WTC11 (cell line): ENCODE data around the gene NLRP6. TPM values are rescaled to one million over a fixed set of nuclear protein-coding genes. Genes with fewer than 3 reads are reported as not detected.

ENCODE experiments used
- ATAC-seq: fragments of 200-7000 bp; cut with Tn5 transposase; 2 replicates; pipeline ENCODE4 v1.10.0; 2021; ENCODE audit warnings: mild to moderate bottlenecking, moderate library complexity
- CTCF ChIA-PET: fragments of 300-600 bp; sonication (Branson Sonifier 250); formaldehyde crosslinking; loops from one replicate; lab custom pipeline; 2021; ENCODE audit warnings: antibody characterized with exemption; lab: Charles Lee
- POLR2A ChIA-PET: fragments of 350-600 bp; sonication (Branson Sonifier 250); formaldehyde crosslinking; loops from one replicate; lab custom pipeline; 2021; ENCODE audit warnings: antibody characterized with exemption; lab: Charles Lee
- DNase-seq: peaks from one replicate; pipeline ENCODE4 v3.0.0; 2021; ENCODE audit warnings: low spot score
- H3K27ac Mint-ChIP-seq: 2 replicates; pipeline ENCODE4 v1.8.0; 2021; ENCODE audit warnings: mixed read lengths
- H3K27me3 Mint-ChIP-seq: 2 replicates; pipeline ENCODE4 v1.8.0; 2021; ENCODE audit warnings: low read depth, mild to moderate bottlenecking, moderate library complexity, mixed read lengths
- H3K36me3 Mint-ChIP-seq: 2 replicates; pipeline ENCODE4 v1.8.0; 2021; ENCODE audit warnings: mixed read lengths
- H3K4me1 Mint-ChIP-seq: 2 replicates; pipeline ENCODE4 v1.8.0; 2022; ENCODE audit warnings: mixed read lengths
- H3K4me3 Mint-ChIP-seq: 2 replicates; pipeline ENCODE4 v1.8.0; 2021; ENCODE audit warnings: mild to moderate bottlenecking, moderate library complexity, mixed read lengths
- H3K9me3 Mint-ChIP-seq: 2 replicates; pipeline ENCODE4 v1.8.0; 2021; ENCODE audit warnings: mixed read lengths
- ATF2 ChIP-seq: sonication (generic); formaldehyde crosslinking; IDR thresholded peaks from 2 replicates; pipeline ENCODE4 v1.8.1; 2022; ENCODE audit warnings: low read depth, missing genetic modification reagents, borderline replicate concordance
- CDX4 ChIP-seq: fragments of 250-450 bp; sonication (Bioruptor Pico); IDR thresholded peaks from 2 replicates; pipeline ENCODE4 v1.9.0; 2021; ENCODE audit warnings: moderate library complexity, mild to moderate bottlenecking, inconsistent platforms, borderline replicate concordance
- CTCF ChIP-seq: fragments of 200-600 bp; IDR thresholded peaks from 2 replicates; pipeline ENCODE4 v1.8.0; 2022; ENCODE audit warnings: antibody characterized with exemption
- ESRRA ChIP-seq: sonication (generic); formaldehyde crosslinking; IDR thresholded peaks from 2 replicates; pipeline ENCODE4 v1.8.1; 2022; ENCODE audit warnings: mild to moderate bottlenecking, missing genetic modification reagents, borderline replicate concordance
- FOXP4 ChIP-seq: sonication (generic); formaldehyde crosslinking; IDR thresholded peaks from 2 replicates; pipeline ENCODE4 v1.8.0; 2022; ENCODE audit warnings: mild to moderate bottlenecking, missing genetic modification reagents
- JUN ChIP-seq: sonication (generic); formaldehyde crosslinking; IDR thresholded peaks from 2 replicates; pipeline ENCODE4 v1.8.0; 2023; ENCODE audit warnings: mild to moderate bottlenecking, missing genetic modification reagents
- KAT7 ChIP-seq: sonication (generic); formaldehyde crosslinking; IDR thresholded peaks from 2 replicates; pipeline ENCODE4 v1.8.1; 2023; ENCODE audit warnings: missing genetic modification reagents, mild to moderate bottlenecking, borderline replicate concordance
- MAX ChIP-seq: sonication (generic); formaldehyde crosslinking; IDR thresholded peaks from 2 replicates; pipeline ENCODE4 v1.8.0; 2022; ENCODE audit warnings: mild to moderate bottlenecking, missing genetic modification reagents
- NR1H2 ChIP-seq: sonication (generic); formaldehyde crosslinking; IDR thresholded peaks from 2 replicates; pipeline ENCODE4 v1.9.0; 2021; ENCODE audit warnings: mild to moderate bottlenecking, moderate library complexity, missing genetic modification reagents
- NR3C1 ChIP-seq: sonication (generic); formaldehyde crosslinking; conservative IDR thresholded peaks from 2 replicates; pipeline ENCODE4 v1.8.1; 2023; ENCODE audit warnings: low read depth, mild to moderate bottlenecking, missing genetic modification reagents
- STAT6 ChIP-seq: sonication (generic); formaldehyde crosslinking; conservative IDR thresholded peaks from 2 replicates; pipeline ENCODE4 v1.8.1; 2023; ENCODE audit warnings: mild to moderate bottlenecking, low read depth, missing genetic modification reagents, moderate library complexity
- TEAD1 ChIP-seq: sonication (generic); formaldehyde crosslinking; IDR thresholded peaks from 2 replicates; pipeline ENCODE4 v1.8.0; 2022; ENCODE audit warnings: mild to moderate bottlenecking, missing genetic modification reagents
- TEAD4 ChIP-seq: sonication (generic); formaldehyde crosslinking; IDR thresholded peaks from 2 replicates; pipeline ENCODE4 v1.8.0; 2022; ENCODE audit warnings: mild to moderate bottlenecking, missing genetic modification reagents
- TP53 ChIP-seq: sonication (generic); formaldehyde crosslinking; IDR thresholded peaks from 2 replicates; pipeline ENCODE4 v1.8.1; 2023; ENCODE audit warnings: mild to moderate bottlenecking, missing genetic modification reagents
- USF2 ChIP-seq: sonication (generic); formaldehyde crosslinking; IDR thresholded peaks from 2 replicates; pipeline ENCODE4 v1.8.1; 2023; ENCODE audit warnings: mild to moderate bottlenecking, missing genetic modification reagents, moderate library complexity
- ZBTB43 ChIP-seq: sonication (generic); formaldehyde crosslinking; IDR thresholded peaks from 2 replicates; pipeline ENCODE4 v1.8.1; 2023; ENCODE audit warnings: mild to moderate bottlenecking, missing genetic modification reagents
- ZNF138 ChIP-seq: sonication (generic); formaldehyde crosslinking; conservative IDR thresholded peaks from 2 replicates; pipeline ENCODE4 v1.8.1; 2022; ENCODE audit warnings: mild to moderate bottlenecking, moderate library complexity, missing genetic modification reagents
- ZNF232 ChIP-seq: sonication (generic); formaldehyde crosslinking; IDR thresholded peaks from 2 replicates; pipeline ENCODE4 v1.8.0; 2022; ENCODE audit warnings: mild to moderate bottlenecking, missing genetic modification reagents
- ZNF396 ChIP-seq: fragments of 250-450 bp; sonication (Bioruptor Pico); IDR thresholded peaks from 2 replicates; pipeline ENCODE4 v1.8.0; 2021; ENCODE audit warnings: mild to moderate bottlenecking, moderate library complexity, borderline replicate concordance
- ZNF423 ChIP-seq: fragments of 250-450 bp; sonication (Bioruptor Pico); IDR thresholded peaks from 2 replicates; pipeline ENCODE4 v2.1.2; 2022; ENCODE audit warnings: mild to moderate bottlenecking, moderate library complexity
- total RNA-seq: library from RNA; stranded (reverse); gene quantifications from 3 replicates; pipeline ENCODE4 v1.2.3, GENCODE V29; 2021

NLRP6 gene
- total RNA-seq, 1 experiment from 2014 or later, result 0.09 TPM

- TF ChIP-seq ATF2 (CRISPR knock-in tag), result no peak
- no peak for TF ChIP-seq ZNF423 (CRISPR knock-in tag)
Observed at GRCh38 chr11:250740-251299, 27.4 kb upstream of the NLRP6 start (continued).

- Mint-ChIP-seq H3K4me3 (no peak overlapping the region), H3K36me3 (peaks cover 62% of the 10 kb centered on the region), H3K4me1 (peaks cover 6% of the 10 kb centered on the region; the same call in 1 of the 2 replicates)
- CTCF ChIA-PET, result interaction anchor here (0.9 to 4.5 kb wide), 34 partner anchors 8 to 227 kb away, joined by 3 to 96 read pairs (median 10); partner anchors contain the start of genes ANO9, BET1L, PGGHG and PSMD13
- TF ChIP-seq MAX (no peak), TEAD4 (CRISPR knock-in tag) (no peak), ZNF396 (no peak), KAT7 (no peak), NR3C1 (no peak), TP53 (no peak), TEAD1 (no peak), ESRRA (no peak), JUN (CRISPR knock-in tag) (no peak)
- TF ChIP-seq, all 79 proteins: peak for 0
- ATAC-seq (no peak), DNase-seq (no peak)
- Mint-ChIP-seq H3K27me3 (no peaks in the 10 kb centered on the region), H3K27ac (no peak overlapping the region), H3K9me3 (no peaks in the 10 kb centered on the region)
- POLR2A ChIA-PET, result interaction anchor here (1.4 to 1.9 kb wide), 2 partner anchors 38 to 104 kb away, joined by 6 to 9 read pairs; partner anchors contain the start of gene PGGHG
Observed at GRCh38 chr11:251550-251949, 26.7 kb upstream of the NLRP6 start.

GRCh38 chr11:252666-253065 is 25.5 kb upstream of the NLRP6 start:
- Mint-ChIP-seq H3K4me1 (peaks cover 6% of the 10 kb centered on the region; the same call in 1 of the 2 replicates), H3K27me3 (no peaks in the 10 kb centered on the region), H3K27ac (no peak overlapping the region), H3K36me3 (peaks cover 51% of the 10 kb centered on the region), H3K4me3 (no peak overlapping the region), H3K9me3 (no peaks in the 10 kb centered on the region)
- ChIA-PET CTCF (interaction anchor here (2.3 to 4.5 kb wide), 4 partner anchors 29 to 112 kb away, joined by 10 to 96 read pairs (median 44); partner anchors contain the start of gene PGGHG), POLR2A (no interaction called here)
- DNase-seq (no peak), ATAC-seq (no peak)
- TF ChIP-seq ATF2 (CRISPR knock-in tag) (no peak), TEAD4 (CRISPR knock-in tag) (no peak), ZNF138 (CRISPR knock-in tag) (no peak), ZBTB43 (CRISPR knock-in tag) (no peak), ZNF232 (CRISPR knock-in tag) (no peak), FOXP4 (no peak), STAT6 (CRISPR knock-in tag) (no peak), CTCF (no peak), NR1H2 (CRISPR knock-in tag) (no peak), CDX4 (CRISPR knock-in tag) (no peak), USF2 (CRISPR knock-in tag) (no peak)
